ENCODE measurements around the gene CR1L. TPM values are rescaled to one million over a fixed set of nuclear protein-coding genes. Genes with fewer than 3 reads are reported as not detected.

CR1L gene
- total RNA-seq, 1 experiment from 2014 or later: 13.7 TPM

- Mint-ChIP-seq H3K27ac (no peak overlapping the region), H3K27me3 (ENCODE audit: low read depth) (peaks cover 21% of the 10 kb centered on the region), H3K36me3 (peaks cover 16% of the 10 kb centered on the region), H3K4me1 (peaks cover 34% of the 10 kb centered on the region), H3K4me3 (no peak overlapping the region), H3K9me3 (peaks cover 12% of the 10 kb centered on the region)
- ATAC-seq: no peak
- TF ChIP-seq STAT6 (CRISPR knock-in tag; conservative IDR thresholded peaks at IDR 0.05; ENCODE audit: low read depth) (no peak), TP53 (CRISPR knock-in tag; IDR thresholded peaks at IDR 0.05) (no peak), RORB (CRISPR knock-in tag; IDR thresholded peaks at IDR 0.05) (no peak), AR (CRISPR knock-in tag; IDR thresholded peaks at IDR 0.05) (no peak), MLX (CRISPR knock-in tag; IDR thresholded peaks at IDR 0.05) (no peak), FOXJ3 (CRISPR knock-in tag; IDR thresholded peaks at IDR 0.05; ENCODE audit: borderline replicate concordance) (no peak), HMGA2 (CRISPR knock-in tag; IDR thresholded peaks at IDR 0.05) (no peak), ZNF416 (CRISPR knock-in tag; IDR thresholded peaks at IDR 0.05) (no peak), RELA (CRISPR knock-in tag; IDR thresholded peaks at IDR 0.05; ENCODE audit: borderline replicate concordance) (no peak)
- DNase-seq (ENCODE audit: low spot score): no peak
- ChIA-PET POLR2A (no interaction called here), CTCF (interaction anchor here (1.2 to 3.5 kb wide), 10 partner anchors 24 to 268 kb away, joined by 3 to 36 read pairs (median 4); partner anchors contain the start of gene CR1)
Measured at GRCh38 chr1:207673399-207673798, 28.5 kb downstream of the CR1L start.

- peaks cover 12% of the 10 kb centered on the region for H3K9me3 Mint-ChIP-seq
- H3K4me3 Mint-ChIP-seq: no peak overlapping the region
- no peak for ATAC-seq
- no peaks in the 10 kb centered on the region for H3K27me3 Mint-ChIP-seq (ENCODE audit: low read depth)
- H3K27ac Mint-ChIP-seq: no peak overlapping the region
- CTCF ChIA-PET: interaction anchor here (1.4 kb wide), 1 partner anchor 23 kb away, joined by 6 read pairs; no protein-coding TSS in a partner anchor
- POLR2A ChIA-PET: no interaction called here
- H3K4me1 Mint-ChIP-seq: peaks cover 14% of the 10 kb centered on the region
- peaks cover 23% of the 10 kb centered on the region for H3K36me3 Mint-ChIP-seq
- DNase-seq (ENCODE audit: low spot score): no peak
- TF ChIP-seq ZBTB43 (CRISPR knock-in tag; IDR thresholded peaks at IDR 0.05): no peak
- no peak for TF ChIP-seq ATF3 (CRISPR knock-in tag; conservative IDR thresholded peaks at IDR 0.05)
- no peak for TF ChIP-seq TCF7 (CRISPR knock-in tag; IDR thresholded peaks at IDR 0.05; ENCODE audit: low read depth)
- TF ChIP-seq E2F1 (CRISPR knock-in tag; IDR thresholded peaks at IDR 0.05): no peak
- no peak for TF ChIP-seq RORB (CRISPR knock-in tag; IDR thresholded peaks at IDR 0.05)
- TF ChIP-seq CBFB (CRISPR knock-in tag; IDR thresholded peaks at IDR 0.05; ENCODE audit: low read depth): no peak
- TF ChIP-seq ATF2 (CRISPR knock-in tag; IDR thresholded peaks at IDR 0.05; ENCODE audit: borderline replicate concordance, low read depth): no peak
- TF ChIP-seq TEAD1 (CRISPR knock-in tag; IDR thresholded peaks at IDR 0.05): no peak
- TF ChIP-seq IRF2 (CRISPR knock-in tag; IDR thresholded peaks at IDR 0.05; ENCODE audit: borderline replicate concordance, low read depth): no peak
- TF ChIP-seq AFF4 (CRISPR knock-in tag; IDR thresholded peaks at IDR 0.05; ENCODE audit: borderline replicate concordance): no peak
- no peak for TF ChIP-seq TEAD4 (CRISPR knock-in tag; IDR thresholded peaks at IDR 0.05)
- no peak for TF ChIP-seq NFYB (CRISPR knock-in tag; conservative IDR thresholded peaks at IDR 0.05; ENCODE audit: low read depth)
Measured at GRCh38 chr1:207676153-207676552, 31.2 kb downstream of the CR1L start.

All from WTC11 (cell line).